ENCODE data around the gene ZNF777. TPM values are rescaled to one million over a fixed set of nuclear protein-coding genes. Genes with fewer than 3 reads are reported as not detected.
"Not testable (repeated sequence)": the region's sequence is repeated elsewhere in the genome, so short reads cannot be mapped to it uniquely, and the experiment has no call there.

ZNF777 gene
- total RNA-seq, 1 experiment from 2014 or later: 5.7 TPM

- DNase-seq: no peak
- H3K27me3 ChIP-seq (ENCODE audit: low read length): no peaks in the 10 kb centered on the region
- H3K9ac ChIP-seq (ENCODE audit: low read length): no peak overlapping the region
- no peak overlapping the region for H2AFZ ChIP-seq (ENCODE audit: low read length)
- H3K9me3 ChIP-seq (ENCODE audit: low read length): no peaks in the 10 kb centered on the region
- peaks cover 10% of the 10 kb centered on the region; the same call in 1 of the 2 replicates for H4K20me1 ChIP-seq (ENCODE audit: insufficient read depth, low read depth, low read length)
- no peak overlapping the region for H3K4me2 ChIP-seq (ENCODE audit: low read depth, low read length, poor library complexity, severe bottlenecking)
- H3K27ac ChIP-seq (ENCODE audit: low read length): no peak overlapping the region
- no peak overlapping the region for H3K4me3 ChIP-seq (ENCODE audit: low read length)
- H3K9me2 ChIP-seq (replicated peaks; ENCODE audit: insufficient read depth, low read length): no peaks in the 10 kb centered on the region
- H3K79me2 ChIP-seq (ENCODE audit: low read length): peaks cover 42% of the 10 kb centered on the region
- peaks cover 13% of the 10 kb centered on the region for H3K4me1 ChIP-seq (ENCODE audit: low read length)
- peaks cover 35% of the 10 kb centered on the region for H3K36me3 ChIP-seq (ENCODE audit: insufficient read depth, low read length)
These were observed 6.9 kb downstream of the ZNF777 start for GRCh38 chr7:149454006-149454405.

GRCh38 chr7:149450821-149451220 is 10.0 kb downstream of the ZNF777 start:
- H3K79me2 ChIP-seq (ENCODE audit: low read length): peaks cover 10% of the 10 kb centered on the region
- no peaks in the 10 kb centered on the region for H3K4me1 ChIP-seq (ENCODE audit: low read length)

GRCh38 chr7:149449897-149450296 is 11.0 kb downstream of the ZNF777 start:
- Histone ChIP-seq H3K4me2 (ENCODE audit: low read depth, low read length, poor library complexity, severe bottlenecking) (no peak overlapping the region), H2AFZ (ENCODE audit: low read length) (no peak overlapping the region), H4K20me1 (ENCODE audit: insufficient read depth, low read depth, low read length) (0 out of 2 replicates have a peak, but pooled peaks cover 4% of the 10 kb centered on the region), H3K4me1 (ENCODE audit: low read length) (no peaks in the 10 kb centered on the region), H3K27ac (ENCODE audit: low read length) (no peak overlapping the region), H3K9ac (ENCODE audit: low read length) (no peak overlapping the region), H3K4me3 (ENCODE audit: low read length) (no peak overlapping the region), H3K27me3 (ENCODE audit: low read length) (no peaks in the 10 kb centered on the region), H3K9me2 (replicated peaks; ENCODE audit: insufficient read depth, low read length) (no peaks in the 10 kb centered on the region), H3K36me3 (ENCODE audit: insufficient read depth, low read length) (peaks cover 46% of the 10 kb centered on the region), H3K79me2 (ENCODE audit: low read length) (peaks cover 7% of the 10 kb centered on the region), H3K9me3 (ENCODE audit: low read length) (no peaks in the 10 kb centered on the region)
- DNase-seq: no peak

More at GRCh38 chr7:149450821-149451220, 10.0 kb downstream of the ZNF777 start:
- DNase-seq: no peak
- no peak overlapping the region for H2AFZ ChIP-seq (ENCODE audit: low read length)
- H3K36me3 ChIP-seq (ENCODE audit: insufficient read depth, low read length): peaks cover 51% of the 10 kb centered on the region
- no peaks in the 10 kb centered on the region for H3K9me2 ChIP-seq (replicated peaks; ENCODE audit: insufficient read depth, low read length)
- no peak overlapping the region for H3K27ac ChIP-seq (ENCODE audit: low read length)
- H3K9ac ChIP-seq (ENCODE audit: low read length): no peak overlapping the region
- H4K20me1 ChIP-seq (ENCODE audit: insufficient read depth, low read depth, low read length): 0 out of 2 replicates have a peak, but pooled peaks cover 4% of the 10 kb centered on the region
- no peaks in the 10 kb centered on the region for H3K9me3 ChIP-seq (ENCODE audit: low read length)
- no peak overlapping the region for H3K4me3 ChIP-seq (ENCODE audit: low read length)
- H3K4me2 ChIP-seq (ENCODE audit: low read depth, low read length, poor library complexity, severe bottlenecking): no peak overlapping the region
- no peaks in the 10 kb centered on the region for H3K27me3 ChIP-seq (ENCODE audit: low read length)

DNA sequence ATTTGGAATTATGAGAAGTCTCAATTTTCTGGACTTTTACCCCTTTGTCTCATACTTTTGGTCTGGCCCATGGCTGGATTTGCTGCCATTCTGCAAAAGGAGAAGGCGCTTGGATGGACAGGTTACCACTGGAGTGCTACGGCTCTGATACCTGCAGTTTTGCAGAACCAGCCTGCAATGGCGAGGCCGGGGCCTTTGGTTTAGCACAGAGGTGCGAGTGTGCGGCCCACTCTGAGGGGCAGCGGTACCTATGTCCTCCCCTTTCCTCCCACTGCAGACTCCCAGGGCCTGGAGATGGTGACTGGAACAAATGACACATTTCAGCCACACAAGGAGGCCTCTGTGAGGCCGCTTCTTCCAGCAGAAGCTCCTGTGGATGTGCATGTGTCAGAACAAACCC is 11.9 kb downstream of the ZNF777 start:
- no peaks in the 10 kb centered on the region for H3K27me3 ChIP-seq (ENCODE audit: low read length)
- H3K4me1 ChIP-seq (ENCODE audit: low read length): no peaks in the 10 kb centered on the region
- no peak overlapping the region for H3K27ac ChIP-seq (ENCODE audit: low read length)
- DNase-seq: no peak
- no peak overlapping the region for H3K4me2 ChIP-seq (ENCODE audit: low read depth, low read length, poor library complexity, severe bottlenecking)
- H3K9me3 ChIP-seq (ENCODE audit: low read length): no peaks in the 10 kb centered on the region
- 0 out of 2 replicates have a peak, but pooled peaks cover 4% of the 10 kb centered on the region for H4K20me1 ChIP-seq (ENCODE audit: insufficient read depth, low read depth, low read length)
- no peak overlapping the region for H3K4me3 ChIP-seq (ENCODE audit: low read length)
- no peak overlapping the region for H2AFZ ChIP-seq (ENCODE audit: low read length)
- peaks cover 46% of the 10 kb centered on the region for H3K36me3 ChIP-seq (ENCODE audit: insufficient read depth, low read length)
- H3K9ac ChIP-seq (ENCODE audit: low read length): no peak overlapping the region
- no peaks in the 10 kb centered on the region for H3K9me2 ChIP-seq (replicated peaks; ENCODE audit: insufficient read depth, low read length)
- H3K79me2 ChIP-seq (ENCODE audit: low read length): peaks cover 3% of the 10 kb centered on the region

DNA sequence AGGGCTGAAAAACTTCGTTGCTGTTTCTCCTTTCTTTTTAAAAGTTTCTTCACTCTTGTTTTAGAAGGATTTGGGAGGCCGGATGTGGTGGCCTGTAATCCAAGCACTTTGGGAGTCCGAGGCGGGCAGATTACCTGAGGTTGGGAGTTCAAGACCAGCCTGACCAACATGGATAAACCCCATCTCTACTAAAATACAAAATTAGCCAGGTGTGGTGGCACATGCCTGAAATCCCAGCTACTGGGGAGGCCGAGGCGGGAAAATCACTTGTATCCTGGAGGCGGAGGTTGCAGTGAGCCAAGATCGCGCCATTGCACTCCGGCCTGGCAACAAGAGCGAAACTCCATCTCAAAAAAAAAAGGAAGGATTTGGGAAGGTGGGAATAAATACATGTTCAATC is 14.8 kb downstream of the ZNF777 start:
- H3K9me3 ChIP-seq (ENCODE audit: low read length); H4K20me1 ChIP-seq (ENCODE audit: insufficient read depth, low read depth, low read length); H3K4me3 ChIP-seq (ENCODE audit: low read length); H3K79me2 ChIP-seq (ENCODE audit: low read length); DNase-seq; H2AFZ ChIP-seq (ENCODE audit: low read length); H3K9ac ChIP-seq (ENCODE audit: low read length); H3K27me3 ChIP-seq (ENCODE audit: low read length); H3K9me2 ChIP-seq (replicated peaks; ENCODE audit: insufficient read depth, low read length); H3K4me1 ChIP-seq (ENCODE audit: low read length); H3K27ac ChIP-seq (ENCODE audit: low read length); H3K4me2 ChIP-seq (ENCODE audit: low read depth, low read length, poor library complexity, severe bottlenecking): not testable (repeated sequence)
- peaks cover 43% of the 10 kb centered on the region for H3K36me3 ChIP-seq (ENCODE audit: insufficient read depth, low read length)

GRCh38 chr7:149444287-149444686 is 16.6 kb downstream of the ZNF777 start:
- Histone ChIP-seq H4K20me1 (ENCODE audit: insufficient read depth, low read depth, low read length) (no peaks in the 10 kb centered on the region), H3K4me3 (ENCODE audit: low read length) (no peak overlapping the region), H3K4me2 (ENCODE audit: low read depth, low read length, poor library complexity, severe bottlenecking) (no peak overlapping the region), H3K27ac (ENCODE audit: low read length) (no peak overlapping the region), H3K36me3 (ENCODE audit: insufficient read depth, low read length) (peaks cover 32% of the 10 kb centered on the region), H3K9ac (ENCODE audit: low read length) (no peak overlapping the region), H3K27me3 (ENCODE audit: low read length) (no peaks in the 10 kb centered on the region), H3K9me2 (replicated peaks; ENCODE audit: insufficient read depth, low read length) (no peaks in the 10 kb centered on the region), H3K4me1 (ENCODE audit: low read length) (peaks cover 3% of the 10 kb centered on the region; the same call in 1 of the 2 replicates), H2AFZ (ENCODE audit: low read length) (no peak overlapping the region), H3K9me3 (ENCODE audit: low read length) (no peaks in the 10 kb centered on the region), H3K79me2 (ENCODE audit: low read length) (peaks cover 18% of the 10 kb centered on the region)
- no peak for DNase-seq

- Histone ChIP-seq H3K9me3 (ENCODE audit: low read length) (no peaks in the 10 kb centered on the region), H3K4me1 (ENCODE audit: low read length) (peaks cover 3% of the 10 kb centered on the region; the same call in 1 of the 2 replicates), H3K4me3 (ENCODE audit: low read length) (no peak overlapping the region), H3K27ac (ENCODE audit: low read length) (no peak overlapping the region), H3K9me2 (replicated peaks; ENCODE audit: insufficient read depth, low read length) (no peaks in the 10 kb centered on the region), H3K36me3 (ENCODE audit: insufficient read depth, low read length) (peaks cover 25% of the 10 kb centered on the region; the same call in 1 of the 2 replicates), H4K20me1 (ENCODE audit: insufficient read depth, low read depth, low read length) (no peaks in the 10 kb centered on the region), H3K9ac (ENCODE audit: low read length) (no peak overlapping the region), H3K4me2 (ENCODE audit: low read depth, low read length, poor library complexity, severe bottlenecking) (no peak overlapping the region), H3K27me3 (ENCODE audit: low read length) (no peaks in the 10 kb centered on the region), H2AFZ (ENCODE audit: low read length) (no peak overlapping the region), H3K79me2 (ENCODE audit: low read length) (peaks cover 25% of the 10 kb centered on the region)
- no peak for DNase-seq
These were observed 17.3 kb downstream of the ZNF777 start for GRCh38 chr7:149443523-149443922.

GRCh38 chr7:149442924-149443323 is 17.9 kb downstream of the ZNF777 start:
- Histone ChIP-seq H3K9me3 (ENCODE audit: low read length) (no peaks in the 10 kb centered on the region), H3K36me3 (ENCODE audit: insufficient read depth, low read length) (peaks cover 25% of the 10 kb centered on the region; the same call in 1 of the 2 replicates), H3K4me2 (ENCODE audit: low read depth, low read length, poor library complexity, severe bottlenecking) (no peak overlapping the region), H3K27ac (ENCODE audit: low read length) (no peak overlapping the region), H3K27me3 (ENCODE audit: low read length) (no peaks in the 10 kb centered on the region), H3K79me2 (ENCODE audit: low read length) (peaks cover 29% of the 10 kb centered on the region), H3K9ac (ENCODE audit: low read length) (no peak overlapping the region), H4K20me1 (ENCODE audit: insufficient read depth, low read depth, low read length) (no peaks in the 10 kb centered on the region), H3K9me2 (replicated peaks; ENCODE audit: insufficient read depth, low read length) (no peaks in the 10 kb centered on the region), H3K4me1 (ENCODE audit: low read length) (peaks cover 3% of the 10 kb centered on the region; the same call in 1 of the 2 replicates), H3K4me3 (ENCODE audit: low read length) (no peak overlapping the region), H2AFZ (ENCODE audit: low read length) (no peak overlapping the region)
- no peak for DNase-seq

Data from Karpas-422 (cell line).